GM21786 (cell line): ENCODE measurements around the gene TEX29.

ENCODE experiments used
- ATAC-seq: cut with Tn5 transposase; IDR thresholded peaks from one replicate; pipeline ENCODE4 v1.9.1; 2021; ENCODE audit not compliant: unreplicated experiment

The TEX29 gene

GRCh38 chr13:111365149-111366005 is 44.9 kb downstream of the TEX29 start:
- ATAC-seq = no peak

- no peak for ATAC-seq
Observed at GRCh38 chr13:111367340-111367739, 46.9 kb downstream of the TEX29 start.

GRCh38 chr13:111368091-111368490 is 47.6 kb downstream of the TEX29 start:
- no peak for ATAC-seq

- ATAC-seq = no peak
Observed at GRCh38 chr13:111370147-111370546, 49.7 kb downstream of the TEX29 start.

GRCh38 chr13:111370570-111371535 is 50.4 kb downstream of the TEX29 start:
- ATAC-seq = no peak

GRCh38 chr13:111371720-111372119 is 51.3 kb downstream of the TEX29 start:
- ATAC-seq = no peak

GRCh38 chr13:111372651-111373425 is 52.4 kb downstream of the TEX29 start:
- ATAC-seq = no peak

GRCh38 chr13:111373486-111373885 is 53.0 kb downstream of the TEX29 start:
- no peak for ATAC-seq

- no peak for ATAC-seq
Observed at GRCh38 chr13:111380431-111380830, 60.0 kb downstream of the TEX29 start.

- ATAC-seq = no peak
Observed at GRCh38 chr13:111382411-111382810, 62.0 kb downstream of the TEX29 start.

- no peak for ATAC-seq
Observed at GRCh38 chr13:111382877-111383276, 62.4 kb downstream of the TEX29 start.

- no peak for ATAC-seq
Observed at GRCh38 chr13:111383591-111384440, 63.4 kb downstream of the TEX29 start.

- no peak for ATAC-seq
Observed at GRCh38 chr13:111384441-111385182, 64.2 kb downstream of the TEX29 start.

- no peak for ATAC-seq
Observed at GRCh38 chr13:111385183-111385857, 64.9 kb downstream of the TEX29 start.

GRCh38 chr13:111387026-111387871 is 66.8 kb downstream of the TEX29 start:
- ATAC-seq = no peak

GRCh38 chr13:111387945-111388600 is 67.6 kb downstream of the TEX29 start:
- no peak for ATAC-seq

- ATAC-seq = no peak
Observed at GRCh38 chr13:111388851-111389500, 68.5 kb downstream of the TEX29 start.
